NK-92 (cell line): ENCODE measurements around the gene NHLRC4.

ENCODE experiments used
- DNase-seq: peaks from one replicate; lab custom pipeline; 2025; ENCODE audit not compliant: unreplicated experiment; lab: John Stamatoyannopoulos, UW

The NHLRC4 gene

DNA sequence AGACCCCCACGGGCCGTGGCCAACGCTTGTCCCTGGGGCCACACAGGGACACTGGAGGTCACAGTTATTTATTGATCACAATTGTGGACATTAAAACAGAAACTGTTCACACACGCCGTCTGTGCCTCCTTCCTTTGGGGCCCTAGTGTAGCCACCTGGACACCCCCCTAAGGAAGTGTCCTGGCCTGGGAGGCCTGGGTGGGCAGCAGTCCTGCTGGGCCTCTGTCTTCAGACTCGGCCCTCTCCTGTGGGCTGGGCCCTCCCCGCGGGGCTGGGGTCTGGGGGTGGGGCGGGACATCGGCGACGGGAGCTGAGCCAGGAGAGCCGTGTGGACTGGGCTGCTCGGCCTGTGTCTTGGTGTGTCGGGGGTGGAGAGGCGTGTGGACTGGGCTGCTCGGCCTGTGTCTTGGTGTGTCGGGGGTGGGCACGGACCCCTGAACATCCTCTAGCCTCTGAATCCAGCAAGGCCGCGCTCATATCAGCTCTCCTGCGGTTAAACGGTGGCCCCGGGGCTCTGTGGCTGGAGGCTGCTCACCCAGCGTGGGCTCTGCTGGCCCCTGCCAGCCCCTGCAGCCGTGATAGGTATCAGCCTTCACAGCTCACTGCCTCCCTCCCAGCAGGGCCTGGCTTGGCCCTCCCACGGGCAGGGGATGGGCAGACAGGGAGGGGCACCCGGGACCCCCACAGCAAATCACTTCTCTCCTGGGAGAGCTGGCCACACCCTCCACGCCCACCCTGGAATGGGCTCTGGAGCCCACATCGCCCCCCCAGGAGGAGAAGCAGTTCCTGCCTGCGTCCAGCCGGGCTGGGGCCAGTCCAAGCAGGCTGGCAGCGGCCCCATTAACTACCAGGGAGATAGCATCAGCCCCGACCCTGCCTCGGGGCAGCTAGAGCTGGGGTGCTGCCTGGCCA is 1.1 kb upstream of the NHLRC4 start:
- DNase-seq: no peak

GRCh38 chr16:567373-568256 is 810 bp downstream of the NHLRC4 start:
- DNase-seq: no peak

DNA sequence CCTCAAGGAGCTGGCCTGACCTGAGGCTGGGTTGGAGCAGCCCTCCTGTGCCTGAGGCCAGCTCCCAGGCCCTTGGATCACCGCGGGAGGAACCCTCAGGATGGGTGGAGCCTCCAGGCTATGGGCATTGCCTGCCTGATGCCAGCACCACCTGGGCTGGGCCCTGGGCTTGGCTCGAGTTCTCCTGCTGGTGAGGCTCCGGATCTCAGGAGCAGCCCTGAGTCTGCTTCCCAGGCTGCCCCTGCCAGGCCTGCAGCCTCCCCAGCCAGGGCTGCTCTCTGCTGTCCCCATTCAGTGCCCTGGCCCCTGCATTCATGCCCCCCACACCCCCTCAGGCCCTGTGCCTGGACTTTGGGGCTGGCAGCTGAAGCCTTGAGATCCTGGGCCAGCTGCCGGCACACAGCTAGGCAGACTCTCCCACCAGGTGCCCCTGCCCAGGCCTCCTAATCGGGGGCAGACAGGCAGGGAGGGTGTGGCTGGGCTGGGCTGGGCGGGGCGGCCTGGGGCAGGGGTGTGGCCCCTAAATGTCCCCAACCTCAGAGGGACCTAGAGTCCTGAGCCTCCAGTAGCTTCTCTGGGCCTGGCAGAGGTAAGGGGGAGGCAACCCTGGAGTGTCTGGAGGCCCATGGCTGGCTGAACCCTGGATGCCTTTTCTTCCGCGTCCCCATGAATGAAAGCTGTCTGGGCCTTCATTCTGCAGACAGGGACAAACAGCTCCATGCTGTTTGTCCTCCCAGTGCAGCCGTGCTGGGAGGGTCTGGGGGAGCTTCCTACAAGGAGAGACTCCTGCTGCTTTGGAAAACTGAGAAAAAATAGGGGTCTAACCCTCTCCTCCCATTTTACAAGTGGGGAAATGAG is 1.8 kb downstream of the NHLRC4 start:
- DNase-seq: no peak

DNA sequence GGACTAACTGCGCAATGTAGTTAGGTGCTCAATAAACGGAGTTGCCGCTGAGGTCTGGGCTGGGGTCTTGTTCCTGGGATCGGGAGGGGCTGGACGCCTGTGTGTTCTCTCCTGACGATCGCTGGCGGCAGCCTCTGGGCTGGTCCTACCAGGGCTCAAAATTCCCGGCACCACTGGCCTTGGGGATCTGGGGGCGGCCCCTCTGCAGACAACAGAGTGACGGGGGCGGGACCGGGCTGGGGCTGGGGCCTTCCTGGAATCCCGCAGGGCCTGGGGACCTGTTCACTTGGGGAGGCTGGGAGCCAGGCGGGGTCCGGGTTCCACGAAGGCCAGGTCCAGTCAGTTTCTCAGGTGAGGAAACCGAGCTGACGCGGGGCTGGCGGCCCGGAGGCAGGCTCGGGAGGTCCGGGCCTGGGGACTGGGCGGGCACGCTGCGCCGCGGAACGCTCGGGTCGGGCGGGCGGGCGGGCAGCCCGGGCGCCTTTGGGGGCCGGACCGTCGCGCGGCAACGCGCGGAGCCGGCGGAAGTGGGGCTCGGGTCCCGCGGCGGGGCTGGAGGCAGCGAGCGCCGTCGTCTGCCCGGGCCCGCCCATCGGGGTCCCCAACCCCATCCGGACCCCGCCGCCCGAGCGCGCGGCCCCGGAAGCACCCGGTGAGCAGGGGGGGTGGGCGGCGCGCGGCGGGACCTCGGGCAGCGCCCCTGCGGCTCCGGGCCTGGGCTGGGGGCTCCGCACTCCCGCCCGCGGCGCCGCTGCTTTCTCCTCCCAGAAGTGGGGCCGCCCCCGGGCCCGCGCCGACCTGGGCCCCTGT is 2.8 kb downstream of the NHLRC4 start, which contains the start of gene PIGQ:
Gene PIGQ (plus strand): TSS at position 524 of the 810 bp plus-strand sequence. CDS start 4,107 bp downstream, outside the sequence.
- DNase-seq: no peak

- no peak for DNase-seq
Measured at GRCh38 chr16:572865-573650, 6.3 kb downstream of the NHLRC4 start.

DNA sequence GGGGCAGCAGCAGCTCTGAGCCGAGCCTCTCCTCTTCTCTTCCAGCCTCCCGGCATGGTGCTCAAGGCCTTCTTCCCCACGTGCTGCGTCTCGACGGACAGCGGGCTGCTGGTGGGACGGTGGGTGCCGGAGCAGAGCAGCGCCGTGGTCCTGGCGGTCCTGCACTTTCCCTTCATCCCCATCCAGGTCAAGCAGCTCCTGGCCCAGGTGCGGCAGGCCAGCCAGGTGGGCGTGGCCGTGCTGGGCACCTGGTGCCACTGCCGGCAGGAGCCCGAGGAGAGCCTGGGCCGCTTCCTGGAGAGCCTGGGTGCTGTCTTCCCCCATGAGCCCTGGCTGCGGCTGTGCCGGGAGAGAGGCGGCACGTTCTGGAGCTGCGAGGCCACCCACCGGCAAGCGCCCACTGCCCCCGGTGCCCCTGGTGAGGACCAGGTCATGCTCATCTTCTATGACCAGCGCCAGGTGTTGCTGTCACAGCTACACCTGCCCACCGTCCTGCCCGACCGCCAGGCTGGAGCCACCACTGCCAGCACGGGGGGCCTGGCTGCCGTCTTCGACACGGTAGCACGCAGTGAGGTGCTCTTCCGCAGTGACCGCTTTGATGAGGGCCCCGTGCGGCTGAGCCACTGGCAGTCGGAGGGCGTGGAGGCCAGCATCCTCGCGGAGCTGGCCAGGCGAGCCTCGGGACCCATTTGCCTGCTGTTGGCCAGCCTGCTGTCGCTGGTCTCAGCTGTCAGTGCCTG is 7.4 kb downstream of the NHLRC4 start:
- DNase-seq: no peak

- no peak for DNase-seq
Measured at GRCh38 chr16:575354-576196, 8.8 kb downstream of the NHLRC4 start.

DNA sequence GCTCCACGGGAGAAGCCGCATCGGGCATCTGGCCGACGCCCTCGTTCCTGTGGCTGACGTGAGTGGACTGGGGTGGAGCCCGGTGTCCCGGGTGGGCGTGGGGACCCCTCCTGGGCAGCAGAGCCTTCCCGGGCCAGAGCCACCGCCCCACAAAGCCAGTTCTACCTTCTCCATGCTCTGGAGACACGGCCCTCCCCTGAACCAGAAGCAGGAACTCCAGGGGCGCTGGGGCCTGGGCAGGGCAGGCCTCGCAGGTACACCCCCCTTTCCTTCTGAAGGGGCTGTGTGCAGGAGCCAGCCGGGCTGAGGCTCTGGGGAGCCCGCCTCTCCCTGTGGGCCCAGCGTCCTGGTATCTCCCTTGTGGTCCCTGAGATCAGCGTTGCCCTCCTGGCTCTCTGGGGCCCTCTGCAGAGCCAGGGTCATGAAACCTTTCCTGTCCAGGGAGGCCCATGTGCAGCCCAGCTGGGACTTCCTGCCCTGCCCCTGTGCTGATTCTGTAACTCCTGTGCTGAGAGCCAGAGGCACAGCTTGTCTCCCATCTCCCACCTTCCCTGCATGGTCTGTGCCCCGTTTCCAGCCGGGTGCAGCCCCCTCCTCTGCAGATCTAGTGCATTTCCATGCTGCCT is 9.5 kb downstream of the NHLRC4 start:
- no peak for DNase-seq

DNA sequence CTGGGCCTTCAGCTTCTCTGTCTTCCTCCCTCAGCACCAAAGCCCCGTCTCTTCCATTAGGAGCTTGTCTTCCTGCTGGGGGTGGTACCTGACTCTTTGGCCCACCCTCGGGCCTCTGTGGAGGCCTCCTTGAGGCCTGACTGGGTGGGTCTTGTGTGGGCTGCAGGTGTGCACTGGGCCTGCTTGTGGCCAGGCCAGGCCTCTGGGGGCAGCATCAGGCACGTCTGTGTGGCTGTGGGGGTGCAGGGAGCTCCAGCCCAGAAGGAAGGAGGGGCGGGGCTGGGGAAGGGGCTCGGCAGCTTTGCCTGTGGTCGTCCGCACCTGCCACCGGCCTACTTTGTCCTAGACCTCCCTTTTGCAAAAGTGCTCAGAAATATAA is 10.0 kb downstream of the NHLRC4 start:
- no peak for DNase-seq

- DNase-seq: no peak
Measured at GRCh38 chr16:577796-578195, 11.0 kb downstream of the NHLRC4 start.

DNA sequence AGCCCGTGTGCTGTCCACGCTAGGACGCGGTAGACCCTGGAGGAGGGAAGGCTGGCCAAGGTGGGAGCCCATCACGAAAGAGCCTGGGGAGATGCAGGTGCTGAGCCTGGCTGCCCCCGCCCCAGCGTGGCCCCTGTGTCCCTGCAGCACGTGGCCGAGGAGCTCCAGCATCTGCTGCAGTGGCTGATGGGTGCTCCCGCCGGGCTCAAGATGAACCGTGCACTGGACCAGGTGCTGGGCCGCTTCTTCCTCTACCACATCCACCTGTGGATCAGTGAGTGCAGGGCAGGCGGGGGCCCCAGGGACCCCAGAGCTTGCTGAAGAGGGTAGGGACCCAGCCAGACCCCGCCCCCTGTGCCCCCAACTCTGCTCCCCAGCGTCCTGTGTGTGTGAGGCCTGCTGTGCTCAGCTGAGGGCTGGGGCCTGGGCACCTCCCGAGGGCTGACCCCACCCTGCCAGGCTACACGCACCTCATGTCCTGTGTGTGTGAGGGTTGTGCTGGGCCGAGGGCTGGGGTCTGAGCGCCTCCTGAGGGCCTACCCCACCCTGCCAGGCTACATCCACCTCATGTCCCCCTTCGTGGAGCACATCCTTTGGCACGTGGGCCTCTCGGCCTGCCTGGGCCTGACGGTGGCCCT is 11.5 kb downstream of the NHLRC4 start:
- no peak for DNase-seq

GRCh38 chr16:578870-579405 is 12.1 kb downstream of the NHLRC4 start:
- no peak for DNase-seq

DNA sequence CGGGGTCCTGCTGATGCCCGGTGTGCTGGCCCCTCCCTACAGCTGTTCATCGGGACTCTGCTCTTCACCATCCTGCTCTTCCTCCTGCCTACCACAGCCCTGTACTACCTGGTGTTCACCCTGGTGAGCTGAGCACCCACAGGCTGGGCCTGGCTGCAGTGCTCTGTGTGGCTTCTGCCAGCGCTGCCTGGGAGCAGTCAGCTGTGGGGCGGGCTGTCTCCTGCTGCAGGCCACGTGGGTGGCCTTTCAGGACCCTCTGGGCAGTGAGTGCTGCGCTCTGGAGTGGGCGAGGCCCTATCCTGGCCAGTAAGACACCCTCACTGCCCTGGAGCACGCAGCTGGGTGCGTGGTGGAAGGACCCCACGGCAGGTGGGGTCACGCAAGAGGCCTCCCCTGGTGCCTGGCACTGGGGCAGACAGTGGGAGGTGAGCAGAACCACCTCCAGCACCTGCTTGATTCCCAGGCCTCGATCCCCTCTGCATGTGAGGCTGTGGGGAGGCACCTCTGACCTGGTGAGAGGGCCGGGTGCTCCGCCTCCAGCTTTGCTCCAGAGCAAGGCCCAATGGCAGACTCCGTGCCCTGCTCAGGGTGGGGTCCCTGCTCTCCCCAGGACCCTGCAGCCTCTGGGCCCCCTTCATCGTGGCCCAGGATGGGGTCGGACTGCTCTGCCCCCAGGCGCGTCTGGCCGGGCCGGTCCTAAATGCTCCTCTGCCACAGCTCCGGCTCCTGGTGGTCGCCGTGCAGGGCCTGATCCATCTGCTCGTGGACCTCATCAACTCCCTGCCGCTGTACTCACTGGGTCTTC is 13.5 kb downstream of the NHLRC4 start:
- DNase-seq: no peak

- no peak for DNase-seq
Measured at GRCh38 chr16:580946-581498, 14.2 kb downstream of the NHLRC4 start.

GRCh38 chr16:582218-582613 is 15.4 kb downstream of the NHLRC4 start:
- no peak for DNase-seq
